ENCODE results near the gene ADIG. TPM values are rescaled to one million over a fixed set of nuclear protein-coding genes. Genes with fewer than 3 reads are reported as not detected.

ADIG gene
- total and polyA plus RNA-seq, 2 of the 13 experiments (the other 11 are each of a cell fraction or from before 2014, with no cell fraction given): 0.15 TPM; not detected in 1

DNA sequence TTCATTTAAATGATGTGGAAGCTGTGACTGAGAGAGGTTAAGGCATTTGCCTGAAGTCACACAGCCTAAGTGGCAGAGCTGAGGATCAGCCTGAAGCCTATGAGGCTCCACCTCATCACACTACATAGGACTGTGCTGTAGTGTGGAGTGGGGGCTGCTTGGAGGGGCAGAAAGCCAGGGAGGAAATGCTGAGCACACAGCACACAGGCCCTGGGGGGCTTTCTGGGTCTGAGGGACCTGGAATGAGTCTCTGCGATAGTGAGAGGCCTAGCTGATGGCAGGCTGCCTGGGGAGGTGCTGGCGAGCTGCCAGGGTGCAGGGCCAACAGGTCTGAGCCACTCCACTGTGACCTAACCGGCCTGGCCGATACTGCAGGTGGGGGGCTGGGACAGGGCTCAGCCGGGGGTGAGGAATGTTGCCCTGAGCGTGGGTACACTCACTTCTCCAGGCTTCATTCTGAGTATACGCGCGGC lies 18.4 kb downstream of the ADIG start (continued):
- TF ChIP-seq, protein P1, sequence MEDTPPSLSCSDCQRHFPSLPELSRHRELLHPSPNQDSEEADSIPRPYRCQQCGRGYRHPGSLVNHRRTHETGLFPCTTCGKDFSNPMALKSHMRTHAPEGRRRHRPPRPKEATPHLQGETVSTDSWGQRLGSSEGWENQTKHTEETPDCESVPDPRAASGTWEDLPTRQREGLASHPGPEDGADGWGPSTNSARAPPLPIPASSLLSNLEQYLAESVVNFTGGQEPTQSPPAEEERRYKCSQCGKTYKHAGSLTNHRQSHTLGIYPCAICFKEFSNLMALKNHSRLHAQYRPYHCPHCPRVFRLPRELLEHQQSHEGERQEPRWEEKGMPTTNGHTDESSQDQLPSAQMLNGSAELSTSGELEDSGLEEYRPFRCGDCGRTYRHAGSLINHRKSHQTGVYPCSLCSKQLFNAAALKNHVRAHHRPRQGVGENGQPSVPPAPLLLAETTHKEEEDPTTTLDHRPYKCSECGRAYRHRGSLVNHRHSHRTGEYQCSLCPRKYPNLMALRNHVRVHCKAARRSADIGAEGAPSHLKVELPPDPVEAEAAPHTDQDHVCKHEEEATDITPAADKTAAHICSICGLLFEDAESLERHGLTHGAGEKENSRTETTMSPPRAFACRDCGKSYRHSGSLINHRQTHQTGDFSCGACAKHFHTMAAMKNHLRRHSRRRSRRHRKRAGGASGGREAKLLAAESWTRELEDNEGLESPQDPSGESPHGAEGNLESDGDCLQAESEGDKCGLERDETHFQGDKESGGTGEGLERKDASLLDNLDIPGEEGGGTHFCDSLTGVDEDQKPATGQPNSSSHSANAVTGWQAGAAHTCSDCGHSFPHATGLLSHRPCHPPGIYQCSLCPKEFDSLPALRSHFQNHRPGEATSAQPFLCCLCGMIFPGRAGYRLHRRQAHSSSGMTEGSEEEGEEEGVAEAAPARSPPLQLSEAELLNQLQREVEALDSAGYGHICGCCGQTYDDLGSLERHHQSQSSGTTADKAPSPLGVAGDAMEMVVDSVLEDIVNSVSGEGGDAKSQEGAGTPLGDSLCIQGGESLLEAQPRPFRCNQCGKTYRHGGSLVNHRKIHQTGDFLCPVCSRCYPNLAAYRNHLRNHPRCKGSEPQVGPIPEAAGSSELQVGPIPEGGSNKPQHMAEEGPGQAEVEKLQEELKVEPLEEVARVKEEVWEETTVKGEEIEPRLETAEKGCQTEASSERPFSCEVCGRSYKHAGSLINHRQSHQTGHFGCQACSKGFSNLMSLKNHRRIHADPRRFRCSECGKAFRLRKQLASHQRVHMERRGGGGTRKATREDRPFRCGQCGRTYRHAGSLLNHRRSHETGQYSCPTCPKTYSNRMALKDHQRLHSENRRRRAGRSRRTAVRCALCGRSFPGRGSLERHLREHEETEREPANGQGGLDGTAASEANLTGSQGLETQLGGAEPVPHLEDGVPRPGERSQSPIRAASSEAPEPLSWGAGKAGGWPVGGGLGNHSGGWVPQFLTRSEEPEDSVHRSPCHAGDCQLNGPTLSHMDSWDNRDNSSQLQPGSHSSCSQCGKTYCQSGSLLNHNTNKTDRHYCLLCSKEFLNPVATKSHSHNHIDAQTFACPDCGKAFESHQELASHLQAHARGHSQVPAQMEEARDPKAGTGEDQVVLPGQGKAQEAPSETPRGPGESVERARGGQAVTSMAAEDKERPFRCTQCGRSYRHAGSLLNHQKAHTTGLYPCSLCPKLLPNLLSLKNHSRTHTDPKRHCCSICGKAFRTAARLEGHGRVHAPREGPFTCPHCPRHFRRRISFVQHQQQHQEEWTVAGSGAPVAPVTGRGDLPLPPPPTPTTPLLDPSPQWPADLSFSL (CRISPR knock-in tag; IDR thresholded peaks at IDR 0.05): no peak
- no peak for TF ChIP-seq FOXA3 (CRISPR knock-in tag; IDR thresholded peaks at IDR 0.05)
- TF ChIP-seq, protein P2, sequence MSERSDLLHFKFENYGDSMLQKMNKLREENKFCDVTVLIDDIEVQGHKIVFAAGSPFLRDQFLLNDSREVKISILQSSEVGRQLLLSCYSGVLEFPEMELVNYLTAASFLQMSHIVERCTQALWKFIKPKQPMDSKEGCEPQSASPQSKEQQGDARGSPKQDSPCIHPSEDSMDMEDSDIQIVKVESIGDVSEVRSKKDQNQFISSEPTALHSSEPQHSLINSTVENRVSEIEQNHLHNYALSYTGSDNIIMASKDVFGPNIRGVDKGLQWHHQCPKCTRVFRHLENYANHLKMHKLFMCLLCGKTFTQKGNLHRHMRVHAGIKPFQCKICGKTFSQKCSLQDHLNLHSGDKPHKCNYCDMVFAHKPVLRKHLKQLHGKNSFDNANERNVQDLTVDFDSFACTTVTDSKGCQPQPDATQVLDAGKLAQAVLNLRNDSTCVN (CRISPR knock-in tag; IDR thresholded peaks at IDR 0.05; ENCODE audit: borderline replicate concordance): no peak
- TF ChIP-seq ZNF792 (CRISPR knock-in tag; IDR thresholded peaks at IDR 0.05): no peak; the same call in 1 of the 2 replicates
- TF ChIP-seq TEAD3 (CRISPR knock-in tag; optimal IDR thresholded peaks at IDR 0.05; ENCODE audit: borderline replicate concordance): no peak
- TF ChIP-seq MYNN (CRISPR knock-in tag; IDR thresholded peaks at IDR 0.05; ENCODE audit: low read depth): no peak
- TF ChIP-seq, protein P3, sequence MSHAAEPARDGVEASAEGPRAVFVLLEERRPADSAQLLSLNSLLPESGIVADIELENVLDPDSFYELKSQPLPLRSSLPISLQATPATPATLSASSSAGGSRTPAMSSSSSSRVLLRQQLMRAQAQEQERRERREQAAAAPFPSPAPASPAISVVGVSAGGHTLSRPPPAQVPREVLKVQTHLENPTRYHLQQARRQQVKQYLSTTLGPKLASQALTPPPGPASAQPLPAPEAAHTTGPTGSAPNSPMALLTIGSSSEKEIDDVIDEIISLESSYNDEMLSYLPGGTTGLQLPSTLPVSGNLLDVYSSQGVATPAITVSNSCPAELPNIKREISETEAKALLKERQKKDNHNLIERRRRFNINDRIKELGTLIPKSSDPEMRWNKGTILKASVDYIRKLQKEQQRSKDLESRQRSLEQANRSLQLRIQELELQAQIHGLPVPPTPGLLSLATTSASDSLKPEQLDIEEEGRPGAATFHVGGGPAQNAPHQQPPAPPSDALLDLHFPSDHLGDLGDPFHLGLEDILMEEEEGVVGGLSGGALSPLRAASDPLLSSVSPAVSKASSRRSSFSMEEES (CRISPR knock-in tag; IDR thresholded peaks at IDR 0.05): no peak
- TF ChIP-seq, protein P4, sequence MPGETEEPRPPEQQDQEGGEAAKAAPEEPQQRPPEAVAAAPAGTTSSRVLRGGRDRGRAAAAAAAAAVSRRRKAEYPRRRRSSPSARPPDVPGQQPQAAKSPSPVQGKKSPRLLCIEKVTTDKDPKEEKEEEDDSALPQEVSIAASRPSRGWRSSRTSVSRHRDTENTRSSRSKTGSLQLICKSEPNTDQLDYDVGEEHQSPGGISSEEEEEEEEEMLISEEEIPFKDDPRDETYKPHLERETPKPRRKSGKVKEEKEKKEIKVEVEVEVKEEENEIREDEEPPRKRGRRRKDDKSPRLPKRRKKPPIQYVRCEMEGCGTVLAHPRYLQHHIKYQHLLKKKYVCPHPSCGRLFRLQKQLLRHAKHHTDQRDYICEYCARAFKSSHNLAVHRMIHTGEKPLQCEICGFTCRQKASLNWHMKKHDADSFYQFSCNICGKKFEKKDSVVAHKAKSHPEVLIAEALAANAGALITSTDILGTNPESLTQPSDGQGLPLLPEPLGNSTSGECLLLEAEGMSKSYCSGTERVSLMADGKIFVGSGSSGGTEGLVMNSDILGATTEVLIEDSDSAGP (CRISPR knock-in tag; IDR thresholded peaks at IDR 0.05; ENCODE audit: borderline replicate concordance): peak; percentile 56
- TF ChIP-seq ZNF446 (CRISPR knock-in tag; IDR thresholded peaks at IDR 0.05): no peak
- TF ChIP-seq ZNF343 (CRISPR knock-in tag; IDR thresholded peaks at IDR 0.05): no peak
- 0 out of 2 replicates have a peak, but pooled peaks have one; percentile 29 for TF ChIP-seq KAT8 (CRISPR knock-in tag; IDR thresholded peaks at IDR 0.05)
- no peak for TF ChIP-seq ZNF75D (CRISPR knock-in tag; IDR thresholded peaks at IDR 0.05; ENCODE audit: borderline replicate concordance)
- TF ChIP-seq, protein P5, sequence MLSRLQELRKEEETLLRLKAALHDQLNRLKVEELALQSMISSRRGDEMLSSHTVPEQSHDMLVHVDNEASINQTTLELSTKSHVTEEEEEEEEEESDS (CRISPR knock-in tag; IDR thresholded peaks at IDR 0.05; ENCODE audit: borderline replicate concordance): no peak
- TF ChIP-seq ZNF570 (CRISPR knock-in tag; IDR thresholded peaks at IDR 0.05; ENCODE audit: borderline replicate concordance): no peak
- no peak for TF ChIP-seq PRPF4 (IDR thresholded peaks at IDR 0.05; ENCODE audit: low read depth, low read length, poor library complexity, severe bottlenecking)
- TF ChIP-seq ZNF572 (CRISPR knock-in tag; IDR thresholded peaks at IDR 0.05): no peak
- TF ChIP-seq, protein P6, sequence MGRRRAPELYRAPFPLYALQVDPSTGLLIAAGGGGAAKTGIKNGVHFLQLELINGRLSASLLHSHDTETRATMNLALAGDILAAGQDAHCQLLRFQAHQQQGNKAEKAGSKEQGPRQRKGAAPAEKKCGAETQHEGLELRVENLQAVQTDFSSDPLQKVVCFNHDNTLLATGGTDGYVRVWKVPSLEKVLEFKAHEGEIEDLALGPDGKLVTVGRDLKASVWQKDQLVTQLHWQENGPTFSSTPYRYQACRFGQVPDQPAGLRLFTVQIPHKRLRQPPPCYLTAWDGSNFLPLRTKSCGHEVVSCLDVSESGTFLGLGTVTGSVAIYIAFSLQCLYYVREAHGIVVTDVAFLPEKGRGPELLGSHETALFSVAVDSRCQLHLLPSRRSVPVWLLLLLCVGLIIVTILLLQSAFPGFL (CRISPR knock-in tag; IDR thresholded peaks at IDR 0.05): no peak
- TF ChIP-seq ZNF33B (CRISPR knock-in tag; IDR thresholded peaks at IDR 0.05): no peak
- no peak for TF ChIP-seq MBD4 (IDR thresholded peaks at IDR 0.05; ENCODE audit: borderline replicate concordance, low read length)

Data from HepG2 (cell line).